ENCODE results near the gene CD81. TPM values are rescaled to one million over a fixed set of nuclear protein-coding genes. Genes with fewer than 3 reads are reported as not detected.
A peak's percentile ranks its signal among the peaks of the same experiment; 100 is the strongest.

CD81 gene
- total RNA-seq, 1 experiment from 2014 or later = 182 TPM

GRCh38 chr11:2381494-2382128 is 4.5 kb downstream of the CD81 start:
- Histone ChIP-seq H3K27me3 (no peaks in the 10 kb centered on the region), H3K9me3 (no peaks in the 10 kb centered on the region), H3K4me3 (no peak overlapping the region), H3K36me3 (peaks cover 56% of the 10 kb centered on the region)
- DNase-seq = no peak

GRCh38 chr11:2382129-2382517 is 5.0 kb downstream of the CD81 start:
- DNase-seq = no peak
- no peak overlapping the region for H3K4me3 ChIP-seq
- peaks cover 60% of the 10 kb centered on the region for H3K36me3 ChIP-seq
- H3K9me3 ChIP-seq = no peaks in the 10 kb centered on the region
- H3K27me3 ChIP-seq = no peaks in the 10 kb centered on the region

GRCh38 chr11:2382936-2383851 is 6.1 kb downstream of the CD81 start:
- DNase-seq = peak; percentile 3
- H3K36me3 ChIP-seq = peaks cover 60% of the 10 kb centered on the region

GRCh38 chr11:2383852-2384804 is 7.0 kb downstream of the CD81 start:
- Histone ChIP-seq H3K27me3 (no peaks in the 10 kb centered on the region), H3K4me3 (no peak overlapping the region), H3K9me3 (no peaks in the 10 kb centered on the region), H3K36me3 (peaks cover 64% of the 10 kb centered on the region)
- peak; percentile 1 for DNase-seq

More at GRCh38 chr11:2382936-2383851, 6.1 kb downstream of the CD81 start:
- Histone ChIP-seq H3K27me3 (no peaks in the 10 kb centered on the region), H3K4me3 (no peak overlapping the region), H3K9me3 (no peaks in the 10 kb centered on the region)

GRCh38 chr11:2385156-2386151 is 8.3 kb downstream of the CD81 start:
- Histone ChIP-seq H3K36me3 (peaks cover 67% of the 10 kb centered on the region), H3K9me3 (no peaks in the 10 kb centered on the region), H3K4me3 (no peak overlapping the region), H3K27me3 (no peaks in the 10 kb centered on the region)
- peak; percentile 0 for DNase-seq

- no peaks in the 10 kb centered on the region for H3K9me3 ChIP-seq
- H3K4me3 ChIP-seq = no peak overlapping the region
- DNase-seq = no peak
- H3K27me3 ChIP-seq = no peaks in the 10 kb centered on the region
- H3K36me3 ChIP-seq = peaks cover 59% of the 10 kb centered on the region
Measured at GRCh38 chr11:2386591-2386990, 9.5 kb downstream of the CD81 start.

- H3K27me3 ChIP-seq = no peaks in the 10 kb centered on the region
- no peak for DNase-seq
- peaks cover 59% of the 10 kb centered on the region for H3K36me3 ChIP-seq
- H3K9me3 ChIP-seq = no peaks in the 10 kb centered on the region
- H3K4me3 ChIP-seq = no peak overlapping the region
Measured at GRCh38 chr11:2387266-2387987, 10.3 kb downstream of the CD81 start.

- Histone ChIP-seq H3K36me3 (peaks cover 57% of the 10 kb centered on the region), H3K4me3 (no peak overlapping the region), H3K27me3 (no peaks in the 10 kb centered on the region), H3K9me3 (no peaks in the 10 kb centered on the region)
- no peak for DNase-seq
Measured at GRCh38 chr11:2388431-2389376, 11.6 kb downstream of the CD81 start.

- Histone ChIP-seq H3K27me3 (no peaks in the 10 kb centered on the region), H3K9me3 (no peaks in the 10 kb centered on the region), H3K36me3 (peaks cover 64% of the 10 kb centered on the region), H3K4me3 (no peak overlapping the region)
- DNase-seq = no peak
Measured at GRCh38 chr11:2389377-2390026, 12.4 kb downstream of the CD81 start.

GRCh38 chr11:2390091-2390724 is 13.1 kb downstream of the CD81 start:
- no peaks in the 10 kb centered on the region for H3K27me3 ChIP-seq
- no peaks in the 10 kb centered on the region for H3K9me3 ChIP-seq
- peaks cover 63% of the 10 kb centered on the region for H3K36me3 ChIP-seq
- no peak for DNase-seq
- H3K4me3 ChIP-seq = no peak overlapping the region

GRCh38 chr11:2390725-2391151 is 13.6 kb downstream of the CD81 start:
- DNase-seq = peak; percentile 28
- peaks cover 66% of the 10 kb centered on the region for H3K36me3 ChIP-seq
- no peaks in the 10 kb centered on the region for H3K27me3 ChIP-seq
- no peak overlapping the region for H3K4me3 ChIP-seq
- H3K9me3 ChIP-seq = no peaks in the 10 kb centered on the region

- Histone ChIP-seq H3K36me3 (peaks cover 66% of the 10 kb centered on the region), H3K4me3 (no peak overlapping the region), H3K9me3 (no peaks in the 10 kb centered on the region), H3K27me3 (no peaks in the 10 kb centered on the region)
- no peak for DNase-seq
Measured at GRCh38 chr11:2391181-2391975, 14.3 kb downstream of the CD81 start.

Measured in MG63 (cell line).